ENCODE data around the gene C15orf40.
"Not testable (repeated sequence)": the region's sequence is repeated elsewhere in the genome, so short reads cannot be mapped to it uniquely, and the experiment has no call there.

C15orf40 gene

GRCh38 chr15:82950746-82951370 is 60.6 kb downstream of the C15orf40 start:
- DNase-seq, result no peak

- no peak for DNase-seq
Observed at GRCh38 chr15:82950295-82950694, 61.1 kb downstream of the C15orf40 start.

- no peak for DNase-seq
Observed at GRCh38 chr15:82946155-82946701, 65.2 kb downstream of the C15orf40 start.

GRCh38 chr15:82945326-82945725 is 66.1 kb downstream of the C15orf40 start:
- DNase-seq, result no peak

GRCh38 chr15:82944821-82945220 is 66.6 kb downstream of the C15orf40 start:
- no peak for DNase-seq

- no peak for DNase-seq
Observed at GRCh38 chr15:82944056-82944455, 67.4 kb downstream of the C15orf40 start.

GRCh38 chr15:82943176-82943575 is 68.3 kb downstream of the C15orf40 start:
- DNase-seq, result no peak

GRCh38 chr15:82942691-82943090 is 68.7 kb downstream of the C15orf40 start:
- no peak for DNase-seq

GRCh38 chr15:82939678-82940077 is 71.8 kb downstream of the C15orf40 start:
- not testable (repeated sequence) for DNase-seq
